Trophoblast cell (in vitro differentiated cells and primary cell): ENCODE measurements around the gene BBOF1.

Experiments
- DNase-seq, 2 donors: peaks; one replicate each; pipeline ENCODE4 v3.0.0-alpha.2; 2016
- H2AFZ ChIP-seq: 2 replicates; pipeline ENCODE4 v1.6.1; 2013; ENCODE audit warnings: low read length, moderate library complexity, mild to moderate bottlenecking; ENCODE audit not compliant: insufficient read depth, poor library complexity
- H2AK5ac ChIP-seq: 2 replicates; pipeline ENCODE4 v1.6.1; 2013; ENCODE audit warnings: mild to moderate bottlenecking, low read length
- H2BK120ac ChIP-seq: 2 replicates; pipeline ENCODE4 v1.6.1; 2013; ENCODE audit warnings: low read length, mild to moderate bottlenecking, moderate library complexity; ENCODE audit not compliant: insufficient read depth, poor library complexity
- H2BK12ac ChIP-seq: 2 replicates; pipeline ENCODE4 v1.6.1; 2013; ENCODE audit warnings: mild to moderate bottlenecking, low read length, moderate library complexity
- H2BK5ac ChIP-seq: 2 replicates; pipeline ENCODE4 v1.6.1; 2013; ENCODE audit warnings: low read length, low read depth, moderate library complexity, mild to moderate bottlenecking; ENCODE audit not compliant: poor library complexity
- H3K14ac ChIP-seq: 2 replicates; pipeline ENCODE4 v1.6.1; 2013; ENCODE audit warnings: mild to moderate bottlenecking, low read length
- H3K18ac ChIP-seq: 2 replicates; pipeline ENCODE4 v1.6.1; 2013; ENCODE audit warnings: mild to moderate bottlenecking, low read length
- H3K23ac ChIP-seq: 2 replicates; pipeline ENCODE4 v1.6.1; 2013; ENCODE audit warnings: low read length
- H3K27ac ChIP-seq: 2 replicates; pipeline ENCODE4 v1.5.1; 2013; ENCODE audit warnings: low read depth, mild to moderate bottlenecking, inconsistent platforms, low read length, moderate library complexity
- H3K27me3 ChIP-seq: 2 replicates; pipeline ENCODE4 v1.6.1; 2013; ENCODE audit warnings: inconsistent platforms, mild to moderate bottlenecking, low read length, moderate library complexity; ENCODE audit not compliant: insufficient read depth
- H3K36me3 ChIP-seq, 2 experiments: 1 replicate in 1 of 2; 2 replicates in 1 of 2; pipeline ENCODE4 v1.6.1; 2013; ENCODE audit warnings: low read length in 2 of 2, mild to moderate bottlenecking in 2 of 2, moderate library complexity in 1 of 2; ENCODE audit not compliant: insufficient read depth in 2 of 2, control insufficient read depth in 1 of 2
- H3K4ac ChIP-seq: 2 replicates; pipeline ENCODE4 v1.6.1; 2013; ENCODE audit warnings: low read depth, mild to moderate bottlenecking, low read length, moderate library complexity
- H3K4me1 ChIP-seq, 2 experiments: 1 replicate in 1 of 2; 2 replicates in 1 of 2; pipeline ENCODE4 v1.6.1; 2013; ENCODE audit warnings: low read length in 2 of 2, mild to moderate bottlenecking in 2 of 2, moderate library complexity in 1 of 2; ENCODE audit not compliant: insufficient read depth in 2 of 2, control insufficient read depth in 1 of 2
- H3K4me2 ChIP-seq: 2 replicates; pipeline ENCODE4 v1.6.1; 2013; ENCODE audit warnings: inconsistent platforms, mild to moderate bottlenecking, low read length, moderate library complexity
- H3K4me3 ChIP-seq: 2 replicates; pipeline ENCODE4 v1.5.1; 2013; ENCODE audit warnings: mild to moderate bottlenecking, low read depth, low read length, inconsistent platforms
- H3K79me1 ChIP-seq: one replicate; pipeline ENCODE4 v1.6.1; 2013; ENCODE audit warnings: low read length
- H3K79me2 ChIP-seq: 2 replicates; pipeline ENCODE4 v1.6.1; 2013; ENCODE audit warnings: low read length, mild to moderate bottlenecking; ENCODE audit not compliant: control insufficient read depth, insufficient read depth, poor library complexity
- H3K9ac ChIP-seq: 2 replicates; pipeline ENCODE4 v1.6.1; 2013; ENCODE audit warnings: mild to moderate bottlenecking, low read length
- H3K9me3 ChIP-seq: 2 replicates; pipeline ENCODE4 v1.6.1; 2013; ENCODE audit warnings: low read depth, mild to moderate bottlenecking, control low read depth, inconsistent platforms, low read length; ENCODE audit not compliant: insufficient read depth
- H4K12ac ChIP-seq: 2 replicates; pipeline ENCODE4 v1.6.1; 2013; ENCODE audit warnings: low read depth, mild to moderate bottlenecking, low read length, moderate library complexity
- H4K8ac ChIP-seq: 2 replicates; pipeline ENCODE4 v1.6.1; 2013; ENCODE audit warnings: low read depth, mild to moderate bottlenecking, low read length, moderate library complexity
- H4K91ac ChIP-seq: one replicate; pipeline ENCODE4 v1.6.1; 2013; ENCODE audit warnings: low read depth, mild to moderate bottlenecking, low read length, moderate library complexity
- WGBS: extraction: QIAGEN DNeasy Blood & Tissue Kit; methylation state at CpG from one replicate; pipeline ENCODE4 v1.1.7; 2013; ENCODE audit warnings: missing lambda C conversion rate; ENCODE audit not compliant: insufficient read length, insufficient coverage; ENCODE audit errors: extremely low coverage; 5-methylcytosine and 5-hydroxymethylcytosine counted together

BBOF1 gene

DNA sequence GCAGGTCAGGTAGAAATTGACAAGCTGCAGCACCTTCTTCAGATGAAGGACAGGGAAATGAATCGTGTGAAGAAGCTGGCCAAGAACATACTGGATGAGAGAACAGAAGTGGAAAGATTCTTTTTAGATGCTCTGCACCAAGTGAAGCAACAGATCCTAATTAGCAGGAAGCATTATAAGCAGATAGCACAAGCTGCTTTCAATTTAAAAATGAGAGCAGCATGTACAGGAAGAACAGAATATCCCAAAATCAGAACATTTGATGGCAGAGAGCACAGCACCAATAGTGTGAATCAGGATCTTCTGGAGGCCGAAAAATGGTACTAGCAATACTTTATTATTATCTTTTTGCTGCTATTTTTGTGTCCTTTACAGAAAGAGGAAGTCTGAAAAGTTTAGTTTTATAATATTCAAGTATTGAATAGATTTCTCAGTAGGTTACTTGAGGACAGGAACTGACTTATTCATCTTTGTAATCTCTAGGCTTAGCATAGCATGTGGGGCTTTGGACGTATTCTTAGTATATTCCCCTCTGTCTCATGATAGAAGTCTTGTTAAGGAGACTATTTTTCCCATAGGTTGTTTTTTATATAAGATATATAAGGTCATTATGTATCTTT lies 30.8 kb downstream of the BBOF1 start:
- H4K8ac ChIP-seq, result no peak overlapping the region
- H3K4me1 ChIP-seq, result no peaks in the 10 kb centered on the region
- H2BK120ac ChIP-seq, result no peak overlapping the region
- no peak overlapping the region for H3K4ac ChIP-seq
- H3K4me2 ChIP-seq, result no peak overlapping the region
- no peak overlapping the region for H2BK5ac ChIP-seq
- H4K12ac ChIP-seq, result no peak overlapping the region
- no peak overlapping the region for H2BK12ac ChIP-seq
- no peak overlapping the region for H2AK5ac ChIP-seq
- no peak overlapping the region for H3K18ac ChIP-seq
- H3K36me3 ChIP-seq, result no peaks in the 10 kb centered on the region
- WGBS, result no CpG with 5 or more reads among the region's 3 CpGs
- no peak overlapping the region for H3K14ac ChIP-seq
- no peak overlapping the region for H2AFZ ChIP-seq
- H3K27ac ChIP-seq, result no peak overlapping the region
- H3K79me1 ChIP-seq, result no peaks in the 10 kb centered on the region
- no peak overlapping the region for H3K9ac ChIP-seq
- no peak overlapping the region for H3K23ac ChIP-seq
- H3K79me2 ChIP-seq, result no peaks in the 10 kb centered on the region
- H4K91ac ChIP-seq, result no peak overlapping the region
- DNase-seq, result no peak
- no peaks in the 10 kb centered on the region for H3K27me3 ChIP-seq
- H3K9me3 ChIP-seq, result no peaks in the 10 kb centered on the region
- H3K4me3 ChIP-seq, result no peak overlapping the region

DNA sequence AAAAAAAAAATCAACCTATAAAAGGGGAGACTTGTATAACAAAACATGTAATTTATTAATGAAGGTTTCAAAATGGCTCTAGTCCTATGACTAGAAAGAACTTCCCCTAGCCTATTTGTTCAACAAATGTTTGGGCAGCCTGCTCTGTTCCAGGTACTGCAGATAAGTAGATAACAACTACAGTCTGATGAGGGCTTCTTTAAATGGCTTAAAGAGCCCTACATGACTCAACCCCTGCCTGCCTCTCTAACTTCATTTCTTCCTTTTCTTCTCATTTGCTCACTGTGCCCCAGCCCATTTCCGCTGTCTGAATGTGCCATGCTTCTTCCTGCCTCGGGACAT lies 43.6 kb downstream of the BBOF1 start:
- WGBS, result no CpG with 5 or more reads among the region's 2 CpGs
- Histone ChIP-seq H2BK12ac (no peak overlapping the region), H3K4me1 (no peaks in the 10 kb centered on the region), H3K27me3 (no peaks in the 10 kb centered on the region), H3K9me3 (no peaks in the 10 kb centered on the region), H2AK5ac (no peak overlapping the region), H2BK120ac (no peak overlapping the region), H3K79me1 (no peaks in the 10 kb centered on the region), H3K14ac (no peak overlapping the region), H3K4me2 (no peak overlapping the region), H3K23ac (no peak overlapping the region), H3K36me3 (peaks cover 2 to 3% of the 10 kb centered on the region in 2 experiments), H2AFZ (no peak overlapping the region), H3K4me3 (no peak overlapping the region), H3K27ac (no peak overlapping the region), H3K18ac (no peak overlapping the region), H2BK5ac (no peak overlapping the region), H4K12ac (no peak overlapping the region), H3K79me2 (no peaks in the 10 kb centered on the region), H3K9ac (no peak overlapping the region), H4K91ac (no peak overlapping the region), H3K4ac (no peak overlapping the region), H4K8ac (no peak overlapping the region)
- peak; percentile 57 to 83 for DNase-seq

DNA sequence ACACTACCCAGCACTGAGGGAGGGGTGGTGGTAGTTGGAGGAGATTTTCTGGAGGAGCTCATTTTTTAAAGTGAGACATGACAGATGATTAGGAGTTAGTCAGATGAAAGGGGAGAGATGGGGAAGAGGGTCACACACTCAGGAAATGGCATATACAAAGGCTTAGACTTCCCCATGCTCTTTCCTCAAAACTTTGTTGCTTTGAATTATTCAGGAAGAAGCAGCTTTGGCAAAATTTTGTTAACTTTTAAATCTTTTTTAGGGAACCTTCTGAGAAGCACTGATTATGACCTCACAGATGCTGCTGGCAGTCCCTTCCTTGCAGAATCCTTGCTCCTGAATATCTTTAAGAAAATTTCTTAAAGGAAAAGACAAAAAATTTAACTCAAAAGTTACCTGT lies 45.3 kb downstream of the BBOF1 start:
- Histone ChIP-seq H3K79me2 (no peaks in the 10 kb centered on the region), H4K8ac (no peak overlapping the region), H3K9ac (no peak overlapping the region), H3K27me3 (no peaks in the 10 kb centered on the region), H3K27ac (no peak overlapping the region), H3K4me3 (no peak overlapping the region), H2AFZ (no peak overlapping the region), H3K4ac (no peak overlapping the region), H4K12ac (no peak overlapping the region), H3K36me3 (peaks cover 2 to 3% of the 10 kb centered on the region in 2 experiments), H3K14ac (no peak overlapping the region), H3K23ac (no peak overlapping the region), H3K79me1 (no peaks in the 10 kb centered on the region), H2BK120ac (no peak overlapping the region), H3K4me2 (no peak overlapping the region), H3K9me3 (no peaks in the 10 kb centered on the region), H2BK5ac (no peak overlapping the region), H2BK12ac (no peak overlapping the region), H3K4me1 (no peaks in the 10 kb centered on the region), H3K18ac (no peak overlapping the region), H2AK5ac (no peak overlapping the region), H4K91ac (no peak overlapping the region)
- no peak for DNase-seq

DNA sequence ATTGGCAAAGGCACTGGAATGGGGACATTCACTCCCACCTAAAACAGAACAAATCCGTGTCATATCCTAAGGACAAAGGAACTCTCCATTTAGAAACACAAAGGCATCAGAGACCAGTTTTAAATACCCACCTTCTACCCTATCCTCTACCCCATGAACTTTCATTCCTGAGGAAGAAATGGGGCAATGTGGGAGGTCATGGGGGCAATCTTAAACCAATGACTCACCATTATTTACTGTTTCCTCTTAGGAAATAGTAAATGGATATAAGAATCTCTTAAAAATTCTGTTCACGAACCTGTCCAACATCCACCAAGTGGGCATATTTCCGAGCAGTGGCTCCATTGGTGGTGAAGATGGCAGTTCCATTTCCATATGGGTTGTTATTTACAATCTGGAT lies 45.7 kb downstream of the BBOF1 start:
- no peak overlapping the region for H3K23ac ChIP-seq

More for the DNA sequence above, 45.7 kb downstream of the BBOF1 start:
- Histone ChIP-seq H4K12ac (no peak overlapping the region), H3K27me3 (no peaks in the 10 kb centered on the region), H2BK12ac (no peak overlapping the region), H3K36me3 (peaks cover 2 to 3% of the 10 kb centered on the region in 2 experiments), H3K79me1 (no peaks in the 10 kb centered on the region), H3K4me1 (no peaks in the 10 kb centered on the region), H4K8ac (no peak overlapping the region), H4K91ac (no peak overlapping the region), H2AFZ (no peak overlapping the region), H2AK5ac (no peak overlapping the region), H3K14ac (no peak overlapping the region), H3K4ac (no peak overlapping the region), H3K18ac (no peak overlapping the region), H3K9me3 (no peaks in the 10 kb centered on the region), H2BK5ac (no peak overlapping the region), H3K27ac (no peak overlapping the region), H3K9ac (no peak overlapping the region), H3K4me2 (no peak overlapping the region), H3K79me2 (no peaks in the 10 kb centered on the region), H3K4me3 (no peak overlapping the region), H2BK120ac (no peak overlapping the region)
- WGBS, result no CpG with 5 or more reads among the region's 3 CpGs
- DNase-seq, result no peak
